ENCODE results near the gene PHF2.

The PHF2 gene

GRCh38 chr9:93620881-93621820 lies 44.8 kb downstream of the PHF2 start:
- H4K20me1 ChIP-seq = peaks cover 90% of the 10 kb centered on the region
- H3K9ac ChIP-seq = no peak overlapping the region
- H3K4me2 ChIP-seq = no peak overlapping the region
- no peak overlapping the region for H3K27ac ChIP-seq
- peaks cover 4% of the 10 kb centered on the region for H3K9me3 ChIP-seq
- H3K27me3 ChIP-seq = no peaks in the 10 kb centered on the region
- peaks cover 16% of the 10 kb centered on the region for H3K4me1 ChIP-seq
- no peak for TF ChIP-seq Cebpa-rat (IDR thresholded peaks at IDR 0.05)
- H3K36me3 ChIP-seq = peaks cover 6% of the 10 kb centered on the region; the same call in 1 of the 2 replicates
- H3K4me3 ChIP-seq = no peak overlapping the region

DNA sequence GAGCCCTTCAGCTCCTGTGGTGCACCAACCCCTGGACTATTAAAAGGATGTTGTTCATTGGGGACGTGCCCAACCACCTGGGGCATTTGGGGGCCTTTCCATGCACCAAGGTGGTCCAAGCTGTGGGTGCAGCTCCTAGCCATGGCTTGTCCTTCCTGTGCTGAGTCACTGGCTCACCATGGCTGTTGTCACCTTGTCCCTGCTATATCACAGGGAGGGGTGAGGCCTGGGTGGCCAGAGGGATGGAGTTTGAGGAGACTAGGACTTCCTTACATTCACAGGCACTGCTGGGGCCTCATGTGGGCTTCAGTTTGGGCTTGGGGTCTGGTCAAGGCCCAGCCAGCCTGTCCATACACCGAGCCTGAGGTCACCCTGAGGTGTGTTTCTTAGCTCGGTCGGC lies 45.5 kb downstream of the PHF2 start:
- no peak overlapping the region for H3K4me2 ChIP-seq
- H3K27me3 ChIP-seq = no peaks in the 10 kb centered on the region
- H3K36me3 ChIP-seq = peaks cover 6% of the 10 kb centered on the region; the same call in 1 of the 2 replicates
- no peak for TF ChIP-seq Cebpa-rat (IDR thresholded peaks at IDR 0.05)
- no peak overlapping the region for H3K27ac ChIP-seq
- H4K20me1 ChIP-seq = peaks cover 82% of the 10 kb centered on the region
- no peak overlapping the region for H3K4me3 ChIP-seq
- peaks cover 9% of the 10 kb centered on the region for H3K9me3 ChIP-seq
- peaks cover 11% of the 10 kb centered on the region for H3K4me1 ChIP-seq
- no peak overlapping the region for H3K9ac ChIP-seq

- peaks cover 9% of the 10 kb centered on the region for H3K36me3 ChIP-seq
- no peaks in the 10 kb centered on the region for H3K27me3 ChIP-seq
- peaks cover 17% of the 10 kb centered on the region for H3K9me3 ChIP-seq
- peaks cover 4% of the 10 kb centered on the region; the same call in 1 of the 2 replicates for H3K4me1 ChIP-seq
- H3K4me3 ChIP-seq = no peak overlapping the region
- H3K9ac ChIP-seq = no peak overlapping the region
- H4K20me1 ChIP-seq = peaks cover 80% of the 10 kb centered on the region
- H3K27ac ChIP-seq = no peak overlapping the region
- no peak for TF ChIP-seq Cebpa-rat (IDR thresholded peaks at IDR 0.05)
- no peak overlapping the region for H3K4me2 ChIP-seq
Measured at GRCh38 chr9:93622691-93623090, 46.3 kb downstream of the PHF2 start.

- Histone ChIP-seq H3K36me3 (peaks cover 7% of the 10 kb centered on the region), H3K27me3 (no peaks in the 10 kb centered on the region), H3K27ac (no peak overlapping the region), H4K20me1 (peaks cover 78% of the 10 kb centered on the region), H3K4me1 (no peaks in the 10 kb centered on the region), H3K9me3 (peaks cover 22% of the 10 kb centered on the region), H3K9ac (no peak overlapping the region), H3K4me2 (no peak overlapping the region), H3K4me3 (no peak overlapping the region)
- no peak for TF ChIP-seq Cebpa-rat (IDR thresholded peaks at IDR 0.05)
Measured at GRCh38 chr9:93623753-93624152, 47.4 kb downstream of the PHF2 start.

- Histone ChIP-seq H4K20me1 (peaks cover 78% of the 10 kb centered on the region), H3K27me3 (no peaks in the 10 kb centered on the region), H3K9ac (no peak overlapping the region), H3K36me3 (peaks cover 11% of the 10 kb centered on the region), H3K4me2 (no peak overlapping the region), H3K4me1 (no peaks in the 10 kb centered on the region), H3K27ac (no peak overlapping the region), H3K9me3 (peaks cover 22% of the 10 kb centered on the region), H3K4me3 (no peak overlapping the region)
- TF ChIP-seq Cebpa-rat (IDR thresholded peaks at IDR 0.05) = no peak
Measured at GRCh38 chr9:93624431-93624834, 48.0 kb downstream of the PHF2 start.

GRCh38 chr9:93624977-93625376 lies 48.6 kb downstream of the PHF2 start:
- Histone ChIP-seq H4K20me1 (peaks cover 78% of the 10 kb centered on the region), H3K27ac (no peak overlapping the region), H3K36me3 (peaks cover 16% of the 10 kb centered on the region), H3K27me3 (no peaks in the 10 kb centered on the region), H3K4me3 (no peak overlapping the region), H3K9me3 (peaks cover 22% of the 10 kb centered on the region), H3K9ac (no peak overlapping the region), H3K4me2 (no peak overlapping the region), H3K4me1 (no peaks in the 10 kb centered on the region)
- TF ChIP-seq Cebpa-rat (IDR thresholded peaks at IDR 0.05) = no peak

- Histone ChIP-seq H3K9ac (no peak overlapping the region), H3K9me3 (peaks cover 22% of the 10 kb centered on the region), H3K4me1 (no peaks in the 10 kb centered on the region), H3K27me3 (no peaks in the 10 kb centered on the region), H3K4me3 (no peak overlapping the region), H3K36me3 (peaks cover 66% of the 10 kb centered on the region), H3K27ac (0 out of 2 replicates have a peak overlapping the region, but pooled peaks have one; percentile 6), H4K20me1 (peaks cover 69% of the 10 kb centered on the region), H3K4me2 (no peak overlapping the region)
- TF ChIP-seq Cebpa-rat (IDR thresholded peaks at IDR 0.05) = no peak
Measured at GRCh38 chr9:93629920-93630319, 53.5 kb downstream of the PHF2 start.

GRCh38 chr9:93630806-93631411 lies 54.5 kb downstream of the PHF2 start:
- no peak for TF ChIP-seq Cebpa-rat (IDR thresholded peaks at IDR 0.05)
- H3K9ac ChIP-seq = no peak overlapping the region
- no peaks in the 10 kb centered on the region for H3K4me1 ChIP-seq
- no peaks in the 10 kb centered on the region for H3K27me3 ChIP-seq
- H4K20me1 ChIP-seq = peaks cover 66% of the 10 kb centered on the region
- no peak overlapping the region for H3K4me3 ChIP-seq
- H3K36me3 ChIP-seq = peaks cover 75% of the 10 kb centered on the region
- H3K4me2 ChIP-seq = no peak overlapping the region
- H3K27ac ChIP-seq = no peak overlapping the region
- H3K9me3 ChIP-seq = peaks cover 20% of the 10 kb centered on the region

- Histone ChIP-seq H3K9me3 (peaks cover 28% of the 10 kb centered on the region), H3K36me3 (peaks cover 95% of the 10 kb centered on the region), H3K4me2 (no peak overlapping the region), H3K27ac (no peak overlapping the region), H3K27me3 (no peaks in the 10 kb centered on the region), H3K9ac (no peak overlapping the region), H4K20me1 (peaks cover 53% of the 10 kb centered on the region), H3K4me1 (no peaks in the 10 kb centered on the region), H3K4me3 (no peak overlapping the region)
- TF ChIP-seq Cebpa-rat (IDR thresholded peaks at IDR 0.05) = no peak
Measured at GRCh38 chr9:93633492-93634221, 57.3 kb downstream of the PHF2 start.

All from BLaER1 (cell line).